Measurements from ENCODE around the gene SUMF1.

DNA sequence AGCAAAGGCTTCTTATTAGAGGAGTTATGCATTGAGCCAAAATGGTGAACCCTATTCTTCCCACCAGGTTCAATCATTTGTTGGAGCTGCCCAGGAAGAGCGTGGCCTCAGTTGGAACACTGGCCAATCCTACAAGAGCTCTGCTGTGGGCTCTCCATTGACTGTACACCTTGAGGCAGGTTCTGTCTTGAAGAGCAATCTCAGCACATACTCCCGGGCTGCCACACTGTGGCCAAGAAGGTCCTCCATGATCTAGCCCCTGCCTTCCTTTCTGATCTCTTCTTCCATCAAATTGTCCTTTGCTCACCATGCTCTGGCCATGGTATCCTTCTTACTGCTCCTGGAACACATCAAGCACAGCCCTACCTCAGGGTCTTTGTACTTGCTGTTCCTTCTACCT, 5.7 kb upstream of the SUMF1 start:
- TF ChIP-seq, protein P1, sequence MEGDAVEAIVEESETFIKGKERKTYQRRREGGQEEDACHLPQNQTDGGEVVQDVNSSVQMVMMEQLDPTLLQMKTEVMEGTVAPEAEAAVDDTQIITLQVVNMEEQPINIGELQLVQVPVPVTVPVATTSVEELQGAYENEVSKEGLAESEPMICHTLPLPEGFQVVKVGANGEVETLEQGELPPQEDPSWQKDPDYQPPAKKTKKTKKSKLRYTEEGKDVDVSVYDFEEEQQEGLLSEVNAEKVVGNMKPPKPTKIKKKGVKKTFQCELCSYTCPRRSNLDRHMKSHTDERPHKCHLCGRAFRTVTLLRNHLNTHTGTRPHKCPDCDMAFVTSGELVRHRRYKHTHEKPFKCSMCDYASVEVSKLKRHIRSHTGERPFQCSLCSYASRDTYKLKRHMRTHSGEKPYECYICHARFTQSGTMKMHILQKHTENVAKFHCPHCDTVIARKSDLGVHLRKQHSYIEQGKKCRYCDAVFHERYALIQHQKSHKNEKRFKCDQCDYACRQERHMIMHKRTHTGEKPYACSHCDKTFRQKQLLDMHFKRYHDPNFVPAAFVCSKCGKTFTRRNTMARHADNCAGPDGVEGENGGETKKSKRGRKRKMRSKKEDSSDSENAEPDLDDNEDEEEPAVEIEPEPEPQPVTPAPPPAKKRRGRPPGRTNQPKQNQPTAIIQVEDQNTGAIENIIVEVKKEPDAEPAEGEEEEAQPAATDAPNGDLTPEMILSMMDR (IDR thresholded peaks at IDR 0.05 in 2 of 3, conservative IDR thresholded peaks at IDR 0.05 in 1 of 3; ENCODE audit: borderline replicate concordance in 1 of 3, insufficient read depth in 1 of 3, low read depth in 2 of 3, low read length in 2 of 3): no peak
- no peak for TF ChIP-seq RAD21 (IDR thresholded peaks at IDR 0.05; ENCODE audit: low read depth)
- no peak for TF ChIP-seq POLR2A (IDR thresholded peaks at IDR 0.05; ENCODE audit: borderline replicate concordance, extremely low read depth, insufficient read depth, insufficient read length)
- no peak for TF ChIP-seq ZFX (IDR thresholded peaks at IDR 0.05)
- no peak for TF ChIP-seq SP1 (IDR thresholded peaks at IDR 0.05; ENCODE audit: low read depth)
- no peak for TF ChIP-seq CEBPB (IDR thresholded peaks at IDR 0.05; ENCODE audit: low read depth)
- TF ChIP-seq, protein P2, sequence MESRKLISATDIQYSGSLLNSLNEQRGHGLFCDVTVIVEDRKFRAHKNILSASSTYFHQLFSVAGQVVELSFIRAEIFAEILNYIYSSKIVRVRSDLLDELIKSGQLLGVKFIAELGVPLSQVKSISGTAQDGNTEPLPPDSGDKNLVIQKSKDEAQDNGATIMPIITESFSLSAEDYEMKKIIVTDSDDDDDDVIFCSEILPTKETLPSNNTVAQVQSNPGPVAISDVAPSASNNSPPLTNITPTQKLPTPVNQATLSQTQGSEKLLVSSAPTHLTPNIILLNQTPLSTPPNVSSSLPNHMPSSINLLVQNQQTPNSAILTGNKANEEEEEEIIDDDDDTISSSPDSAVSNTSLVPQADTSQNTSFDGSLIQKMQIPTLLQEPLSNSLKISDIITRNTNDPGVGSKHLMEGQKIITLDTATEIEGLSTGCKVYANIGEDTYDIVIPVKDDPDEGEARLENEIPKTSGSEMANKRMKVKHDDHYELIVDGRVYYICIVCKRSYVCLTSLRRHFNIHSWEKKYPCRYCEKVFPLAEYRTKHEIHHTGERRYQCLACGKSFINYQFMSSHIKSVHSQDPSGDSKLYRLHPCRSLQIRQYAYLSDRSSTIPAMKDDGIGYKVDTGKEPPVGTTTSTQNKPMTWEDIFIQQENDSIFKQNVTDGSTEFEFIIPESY (IDR thresholded peaks at IDR 0.05; ENCODE audit: extremely low read depth, insufficient replicate concordance, low read length): no peak
- no peak for TF ChIP-seq ELF1 (IDR thresholded peaks at IDR 0.05; ENCODE audit: borderline replicate concordance, low read depth)
- no peak for TF ChIP-seq CBX3 (IDR thresholded peaks at IDR 0.05; ENCODE audit: low read depth)
